ENCODE measurements around the gene MRPL49. TPM values are rescaled to one million over a fixed set of nuclear protein-coding genes. Genes with fewer than 3 reads are reported as not detected.

Gene MRPL49
- total and polyA plus RNA-seq, 2 of the 13 experiments (the other 11 are each of a cell fraction or from before 2014, with no cell fraction given) = 39.2 to 53.3 TPM

DNA sequence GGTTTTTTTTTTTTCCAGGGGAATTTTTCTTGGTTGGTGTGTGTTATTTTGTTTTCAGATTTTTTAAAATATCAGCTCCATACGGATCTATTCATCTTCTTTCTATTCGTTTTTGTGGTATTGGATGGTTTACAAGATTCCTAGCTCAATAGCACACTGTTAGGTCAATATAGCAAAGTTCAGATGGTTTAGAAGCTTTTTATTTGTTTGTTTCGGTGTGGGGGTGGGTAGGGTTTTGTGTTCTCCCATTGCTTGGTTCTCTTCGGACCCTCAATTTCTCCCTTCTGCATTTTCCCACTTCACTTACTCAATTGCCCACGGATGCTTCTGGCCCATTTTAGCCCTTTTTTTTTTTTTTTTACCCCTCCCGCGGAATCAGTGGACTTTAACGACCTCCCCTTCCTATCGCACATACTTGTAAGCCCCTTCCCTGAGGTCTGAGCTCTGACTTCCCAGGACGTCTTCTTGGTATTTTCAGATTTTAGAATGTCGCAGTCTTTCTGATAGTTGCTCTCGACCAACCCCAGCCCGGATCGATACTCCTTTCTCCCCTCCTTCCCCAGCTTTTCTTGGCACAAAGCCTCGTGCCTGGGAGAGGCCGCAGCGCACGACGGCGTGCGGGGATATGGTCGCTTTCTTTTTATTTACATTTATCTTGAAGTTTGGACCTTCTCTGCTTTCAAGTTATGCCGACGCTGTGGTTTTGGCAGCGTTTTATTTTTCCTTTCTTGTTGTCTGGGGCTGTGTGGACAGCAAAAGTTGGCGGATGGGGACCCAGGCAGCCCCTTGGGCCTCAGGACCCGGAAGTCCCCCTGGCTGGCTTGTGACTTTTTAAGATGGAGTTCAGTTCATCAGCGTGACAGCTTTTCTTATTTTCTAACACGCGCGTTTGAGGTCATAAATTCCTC is 43.5 kb downstream of the MRPL49 start (continued):
- TF ChIP-seq FOXO1 (CRISPR knock-in tag; IDR thresholded peaks at IDR 0.05) (0 out of 2 replicates have a peak, but pooled peaks have one; percentile 25), ZMYM3 (CRISPR knock-in tag; IDR thresholded peaks at IDR 0.05) (peak; percentile 81), KAT8 (CRISPR knock-in tag; IDR thresholded peaks at IDR 0.05) (peak; percentile 63; the same call in 1 of the 2 replicates), MBNL3 (CRISPR knock-in tag; conservative IDR thresholded peaks at IDR 0.05) (no peak), ZNF441 (CRISPR knock-in tag; IDR thresholded peaks at IDR 0.05; ENCODE audit: borderline replicate concordance) (peak; percentile 65; the same call in 1 of the 2 replicates), ZKSCAN8 (CRISPR knock-in tag; IDR thresholded peaks at IDR 0.05; ENCODE audit: borderline replicate concordance) (0 out of 2 replicates have a peak, but pooled peaks have one; percentile 51), FOSL1 (CRISPR knock-in tag; IDR thresholded peaks at IDR 0.05; ENCODE audit: borderline replicate concordance) (no peak), ZNF333 (CRISPR knock-in tag; IDR thresholded peaks at IDR 0.05; ENCODE audit: borderline replicate concordance) (no peak)
- TF ChIP-seq, protein P1, sequence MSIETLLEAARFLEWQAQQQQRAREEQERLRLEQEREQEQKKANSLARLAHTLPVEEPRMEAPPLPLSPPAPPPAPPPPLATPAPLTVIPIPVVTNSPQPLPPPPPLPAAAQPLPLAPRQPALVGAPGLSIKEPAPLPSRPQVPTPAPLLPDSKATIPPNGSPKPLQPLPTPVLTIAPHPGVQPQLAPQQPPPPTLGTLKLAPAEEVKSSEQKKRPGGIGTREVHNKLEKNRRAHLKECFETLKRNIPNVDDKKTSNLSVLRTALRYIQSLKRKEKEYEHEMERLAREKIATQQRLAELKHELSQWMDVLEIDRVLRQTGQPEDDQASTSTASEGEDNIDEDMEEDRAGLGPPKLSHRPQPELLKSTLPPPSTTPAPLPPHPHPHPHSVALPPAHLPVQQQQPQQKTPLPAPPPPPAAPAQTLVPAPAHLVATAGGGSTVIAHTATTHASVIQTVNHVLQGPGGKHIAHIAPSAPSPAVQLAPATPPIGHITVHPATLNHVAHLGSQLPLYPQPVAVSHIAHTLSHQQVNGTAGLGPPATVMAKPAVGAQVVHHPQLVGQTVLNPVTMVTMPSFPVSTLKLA (IDR thresholded peaks at IDR 0.05) = peak; percentile 61
- TF ChIP-seq, protein P2, sequence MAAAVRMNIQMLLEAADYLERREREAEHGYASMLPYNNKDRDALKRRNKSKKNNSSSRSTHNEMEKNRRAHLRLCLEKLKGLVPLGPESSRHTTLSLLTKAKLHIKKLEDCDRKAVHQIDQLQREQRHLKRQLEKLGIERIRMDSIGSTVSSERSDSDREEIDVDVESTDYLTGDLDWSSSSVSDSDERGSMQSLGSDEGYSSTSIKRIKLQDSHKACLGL (CRISPR knock-in tag; IDR thresholded peaks at IDR 0.05) = 0 out of 2 replicates have a peak, but pooled peaks have one; percentile 13
- TF ChIP-seq, protein P3, sequence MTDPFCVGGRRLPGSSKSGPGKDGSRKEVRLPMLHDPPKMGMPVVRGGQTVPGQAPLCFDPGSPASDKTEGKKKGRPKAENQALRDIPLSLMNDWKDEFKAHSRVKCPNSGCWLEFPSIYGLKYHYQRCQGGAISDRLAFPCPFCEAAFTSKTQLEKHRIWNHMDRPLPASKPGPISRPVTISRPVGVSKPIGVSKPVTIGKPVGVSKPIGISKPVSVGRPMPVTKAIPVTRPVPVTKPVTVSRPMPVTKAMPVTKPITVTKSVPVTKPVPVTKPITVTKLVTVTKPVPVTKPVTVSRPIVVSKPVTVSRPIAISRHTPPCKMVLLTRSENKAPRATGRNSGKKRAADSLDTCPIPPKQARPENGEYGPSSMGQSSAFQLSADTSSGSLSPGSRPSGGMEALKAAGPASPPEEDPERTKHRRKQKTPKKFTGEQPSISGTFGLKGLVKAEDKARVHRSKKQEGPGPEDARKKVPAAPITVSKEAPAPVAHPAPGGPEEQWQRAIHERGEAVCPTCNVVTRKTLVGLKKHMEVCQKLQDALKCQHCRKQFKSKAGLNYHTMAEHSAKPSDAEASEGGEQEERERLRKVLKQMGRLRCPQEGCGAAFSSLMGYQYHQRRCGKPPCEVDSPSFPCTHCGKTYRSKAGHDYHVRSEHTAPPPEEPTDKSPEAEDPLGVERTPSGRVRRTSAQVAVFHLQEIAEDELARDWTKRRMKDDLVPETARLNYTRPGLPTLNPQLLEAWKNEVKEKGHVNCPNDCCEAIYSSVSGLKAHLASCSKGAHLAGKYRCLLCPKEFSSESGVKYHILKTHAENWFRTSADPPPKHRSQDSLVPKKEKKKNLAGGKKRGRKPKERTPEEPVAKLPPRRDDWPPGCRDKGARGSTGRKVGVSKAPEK (CRISPR knock-in tag; IDR thresholded peaks at IDR 0.05; ENCODE audit: borderline replicate concordance) = peak; percentile 99; the same call in 1 of the 2 replicates
- TF ChIP-seq, protein P4, sequence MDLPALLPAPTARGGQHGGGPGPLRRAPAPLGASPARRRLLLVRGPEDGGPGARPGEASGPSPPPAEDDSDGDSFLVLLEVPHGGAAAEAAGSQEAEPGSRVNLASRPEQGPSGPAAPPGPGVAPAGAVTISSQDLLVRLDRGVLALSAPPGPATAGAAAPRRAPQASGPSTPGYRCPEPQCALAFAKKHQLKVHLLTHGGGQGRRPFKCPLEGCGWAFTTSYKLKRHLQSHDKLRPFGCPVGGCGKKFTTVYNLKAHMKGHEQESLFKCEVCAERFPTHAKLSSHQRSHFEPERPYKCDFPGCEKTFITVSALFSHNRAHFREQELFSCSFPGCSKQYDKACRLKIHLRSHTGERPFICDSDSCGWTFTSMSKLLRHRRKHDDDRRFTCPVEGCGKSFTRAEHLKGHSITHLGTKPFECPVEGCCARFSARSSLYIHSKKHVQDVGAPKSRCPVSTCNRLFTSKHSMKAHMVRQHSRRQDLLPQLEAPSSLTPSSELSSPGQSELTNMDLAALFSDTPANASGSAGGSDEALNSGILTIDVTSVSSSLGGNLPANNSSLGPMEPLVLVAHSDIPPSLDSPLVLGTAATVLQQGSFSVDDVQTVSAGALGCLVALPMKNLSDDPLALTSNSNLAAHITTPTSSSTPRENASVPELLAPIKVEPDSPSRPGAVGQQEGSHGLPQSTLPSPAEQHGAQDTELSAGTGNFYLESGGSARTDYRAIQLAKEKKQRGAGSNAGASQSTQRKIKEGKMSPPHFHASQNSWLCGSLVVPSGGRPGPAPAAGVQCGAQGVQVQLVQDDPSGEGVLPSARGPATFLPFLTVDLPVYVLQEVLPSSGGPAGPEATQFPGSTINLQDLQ (CRISPR knock-in tag; IDR thresholded peaks at IDR 0.05) = no peak
- TF ChIP-seq, protein P5, sequence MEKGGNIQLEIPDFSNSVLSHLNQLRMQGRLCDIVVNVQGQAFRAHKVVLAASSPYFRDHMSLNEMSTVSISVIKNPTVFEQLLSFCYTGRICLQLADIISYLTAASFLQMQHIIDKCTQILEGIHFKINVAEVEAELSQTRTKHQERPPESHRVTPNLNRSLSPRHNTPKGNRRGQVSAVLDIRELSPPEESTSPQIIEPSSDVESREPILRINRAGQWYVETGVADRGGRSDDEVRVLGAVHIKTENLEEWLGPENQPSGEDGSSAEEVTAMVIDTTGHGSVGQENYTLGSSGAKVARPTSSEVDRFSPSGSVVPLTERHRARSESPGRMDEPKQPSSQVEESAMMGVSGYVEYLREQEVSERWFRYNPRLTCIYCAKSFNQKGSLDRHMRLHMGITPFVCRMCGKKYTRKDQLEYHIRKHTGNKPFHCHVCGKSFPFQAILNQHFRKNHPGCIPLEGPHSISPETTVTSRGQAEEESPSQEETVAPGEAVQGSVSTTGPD (CRISPR knock-in tag; IDR thresholded peaks at IDR 0.05) = peak; percentile 79
- TF ChIP-seq, protein P6, sequence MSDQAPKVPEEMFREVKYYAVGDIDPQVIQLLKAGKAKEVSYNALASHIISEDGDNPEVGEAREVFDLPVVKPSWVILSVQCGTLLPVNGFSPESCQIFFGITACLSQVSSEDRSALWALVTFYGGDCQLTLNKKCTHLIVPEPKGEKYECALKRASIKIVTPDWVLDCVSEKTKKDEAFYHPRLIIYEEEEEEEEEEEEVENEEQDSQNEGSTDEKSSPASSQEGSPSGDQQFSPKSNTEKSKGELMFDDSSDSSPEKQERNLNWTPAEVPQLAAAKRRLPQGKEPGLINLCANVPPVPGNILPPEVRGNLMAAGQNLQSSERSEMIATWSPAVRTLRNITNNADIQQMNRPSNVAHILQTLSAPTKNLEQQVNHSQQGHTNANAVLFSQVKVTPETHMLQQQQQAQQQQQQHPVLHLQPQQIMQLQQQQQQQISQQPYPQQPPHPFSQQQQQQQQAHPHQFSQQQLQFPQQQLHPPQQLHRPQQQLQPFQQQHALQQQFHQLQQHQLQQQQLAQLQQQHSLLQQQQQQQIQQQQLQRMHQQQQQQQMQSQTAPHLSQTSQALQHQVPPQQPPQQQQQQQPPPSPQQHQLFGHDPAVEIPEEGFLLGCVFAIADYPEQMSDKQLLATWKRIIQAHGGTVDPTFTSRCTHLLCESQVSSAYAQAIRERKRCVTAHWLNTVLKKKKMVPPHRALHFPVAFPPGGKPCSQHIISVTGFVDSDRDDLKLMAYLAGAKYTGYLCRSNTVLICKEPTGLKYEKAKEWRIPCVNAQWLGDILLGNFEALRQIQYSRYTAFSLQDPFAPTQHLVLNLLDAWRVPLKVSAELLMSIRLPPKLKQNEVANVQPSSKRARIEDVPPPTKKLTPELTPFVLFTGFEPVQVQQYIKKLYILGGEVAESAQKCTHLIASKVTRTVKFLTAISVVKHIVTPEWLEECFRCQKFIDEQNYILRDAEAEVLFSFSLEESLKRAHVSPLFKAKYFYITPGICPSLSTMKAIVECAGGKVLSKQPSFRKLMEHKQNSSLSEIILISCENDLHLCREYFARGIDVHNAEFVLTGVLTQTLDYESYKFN (CRISPR knock-in tag; conservative IDR thresholded peaks at IDR 0.05) = peak; percentile 96

Data from HepG2 (cell line).